Fibroblast of skin of abdomen (primary cell): ENCODE data around the gene RRP36. TPM values are rescaled to one million over a fixed set of nuclear protein-coding genes. Genes with fewer than 3 reads are reported as not detected.
A peak's percentile ranks its signal among the peaks of the same experiment; 100 is the strongest.
"Not testable (repeated sequence)": the region's sequence is repeated elsewhere in the genome, so short reads cannot be mapped to it uniquely, and the experiment has no call there.

ENCODE experiments used
- DNase-seq: peaks from one replicate; pipeline ENCODE4 v3.0.0-alpha.2; 2013
- polyA plus RNA-seq, 2 experiments: library from polyadenylated mRNA; unstranded; fragments of 120-200 nt; gene quantifications; one replicate each; pipeline ENCODE4 v1.2.1, GENCODE V29; 2013; ENCODE audit not compliant: insufficient read length in 2 of 2

The RRP36 gene, protein sequence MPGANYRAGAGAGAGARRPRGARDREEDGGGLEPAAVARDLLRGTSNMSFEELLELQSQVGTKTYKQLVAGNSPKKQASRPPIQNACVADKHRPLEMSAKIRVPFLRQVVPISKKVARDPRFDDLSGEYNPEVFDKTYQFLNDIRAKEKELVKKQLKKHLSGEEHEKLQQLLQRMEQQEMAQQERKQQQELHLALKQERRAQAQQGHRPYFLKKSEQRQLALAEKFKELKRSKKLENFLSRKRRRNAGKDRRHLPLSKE
- polyA plus RNA-seq (2013, experiment 1 of 2; ENCODE audit: insufficient read length), result 62.9 TPM
- polyA plus RNA-seq (2013, experiment 2 of 2; ENCODE audit: insufficient read length), result 62.7 TPM

DNA sequence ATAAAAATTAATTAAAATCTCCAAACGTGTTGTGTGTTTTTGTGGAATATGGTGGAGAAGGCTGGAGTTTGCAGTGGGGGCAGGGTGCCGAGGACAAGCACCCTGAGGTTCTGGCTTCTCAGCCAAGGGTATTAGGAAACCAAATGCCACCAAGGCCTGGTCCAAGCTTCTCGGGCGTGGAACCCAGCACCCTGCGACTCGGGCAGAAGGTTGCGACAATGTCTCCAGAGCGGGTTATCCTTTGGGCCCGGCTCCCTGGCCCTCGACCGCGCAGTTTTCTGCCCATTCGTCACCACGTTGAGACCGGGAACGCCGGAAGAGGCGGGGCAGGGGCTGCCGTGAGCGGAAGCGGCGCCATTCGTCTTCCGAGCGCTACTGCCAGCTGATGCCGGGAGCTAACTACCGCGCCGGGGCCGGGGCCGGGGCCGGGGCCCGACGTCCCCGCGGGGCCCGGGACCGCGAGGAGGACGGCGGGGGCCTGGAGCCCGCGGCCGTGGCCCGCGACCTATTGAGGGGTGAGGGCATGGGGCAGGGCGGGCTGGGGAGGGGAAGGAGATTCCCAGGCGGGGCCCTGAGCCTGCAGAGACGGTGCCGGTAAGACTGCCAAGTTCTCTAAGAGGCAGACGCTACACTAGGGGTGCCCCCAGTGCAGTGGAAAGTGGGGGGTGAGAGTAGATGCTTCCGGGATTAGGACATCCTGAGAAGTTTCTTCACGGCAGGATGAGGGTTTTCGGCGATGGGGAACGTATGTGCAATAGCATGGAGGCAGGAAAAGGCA, at the start of gene RRP36:
TSS of gene RRP36 (plus strand) at position 354 of the 778 bp plus-strand sequence. CDS start at position 386, 32 bp downstream.
- peak; percentile 71 for DNase-seq

DNA sequence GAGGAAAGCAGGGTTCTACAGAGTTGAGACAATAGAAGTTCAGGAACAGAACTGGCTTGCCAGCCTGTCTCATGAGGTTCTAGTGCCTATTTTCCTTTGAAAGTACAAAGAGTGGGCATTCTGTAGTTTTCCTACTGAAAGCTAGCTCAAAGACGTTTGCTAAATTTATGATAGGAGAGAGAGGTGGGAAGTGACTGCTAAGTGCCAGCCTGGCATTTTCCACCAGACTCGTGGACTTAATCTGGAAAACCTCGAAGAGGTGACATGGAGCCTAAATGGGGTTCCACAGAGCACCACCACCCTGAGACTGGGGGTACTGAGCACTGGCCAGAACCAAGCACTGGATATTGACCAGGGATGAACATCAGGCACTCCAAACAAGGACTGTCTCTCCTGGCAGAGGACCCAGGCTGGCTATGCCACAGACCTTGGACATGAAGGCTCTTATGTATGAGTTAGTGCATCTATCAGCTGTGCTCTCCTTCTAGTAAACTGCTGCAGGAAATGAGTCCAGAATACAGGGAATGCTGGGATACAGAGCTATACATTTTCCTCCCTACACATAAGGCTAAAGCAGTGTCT, 49.6 kb upstream of the RRP36 start:
- DNase-seq, result no peak

DNA sequence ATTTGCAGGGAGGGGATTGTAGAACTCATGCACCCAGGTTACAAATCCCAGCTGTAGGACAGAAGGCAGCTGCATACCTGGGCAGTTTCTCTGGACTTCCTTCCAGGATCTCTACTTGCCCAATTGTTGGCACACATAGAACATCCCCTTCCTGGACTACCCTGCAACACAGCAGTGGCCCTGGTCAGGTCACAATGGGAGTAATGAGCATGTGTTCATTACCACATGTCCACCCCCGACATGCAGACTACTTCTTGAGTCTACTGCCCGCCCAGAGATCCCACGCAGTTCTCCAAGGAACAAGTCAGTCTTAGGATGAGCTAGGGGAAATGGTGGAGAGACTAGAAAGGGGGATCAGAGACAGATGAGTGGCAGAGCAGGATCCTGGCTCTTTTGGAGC, 47.5 kb upstream of the RRP36 start:
- DNase-seq, result no peak

DNA sequence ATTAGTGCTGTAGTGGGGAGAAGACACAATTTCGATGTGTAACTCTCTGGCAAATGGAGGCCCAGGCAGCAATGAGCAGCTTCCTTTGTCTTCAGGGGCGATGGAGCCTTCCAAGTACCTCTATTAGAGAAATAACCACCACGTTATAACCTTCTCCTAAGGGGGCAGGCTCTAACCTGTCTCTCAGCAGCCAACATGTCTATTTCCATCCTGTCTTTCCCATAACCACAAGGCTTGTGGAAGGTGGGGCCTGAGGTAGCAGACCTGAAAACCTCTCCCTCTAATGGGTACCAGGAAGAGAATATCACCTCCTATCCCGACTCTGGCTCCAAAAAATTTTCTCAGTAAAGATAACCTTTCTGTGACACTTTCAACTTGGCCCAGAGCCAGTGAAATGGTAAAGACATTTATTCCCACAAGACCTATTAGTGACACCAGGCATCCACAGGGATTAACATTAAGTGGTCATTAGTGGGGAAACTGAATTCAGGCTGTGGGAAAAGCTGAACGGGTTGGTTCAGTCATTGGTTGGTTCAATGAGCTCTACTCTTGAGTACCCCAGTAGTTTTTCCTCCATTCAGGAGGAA, 46.4 kb upstream of the RRP36 start:
- no peak for DNase-seq

DNA sequence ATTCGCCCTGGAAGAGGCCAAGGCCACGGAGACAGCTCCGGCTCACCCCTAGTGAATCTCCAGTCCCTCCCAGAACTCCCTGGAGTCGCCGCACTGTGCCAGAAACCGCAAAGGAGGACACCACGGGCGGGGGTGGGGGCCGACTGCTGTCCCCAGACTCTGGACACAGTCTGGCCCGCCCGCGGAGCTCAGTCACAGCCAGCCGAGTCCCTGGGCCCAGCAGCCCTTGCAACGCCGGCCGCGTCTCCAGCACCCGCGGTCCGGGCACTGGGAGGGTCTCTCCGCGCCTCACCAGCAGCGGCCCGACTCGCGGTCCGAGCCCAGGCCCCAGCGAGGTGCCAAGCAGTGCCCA, 43.0 kb upstream of the RRP36 start:
- DNase-seq, result no peak

DNA sequence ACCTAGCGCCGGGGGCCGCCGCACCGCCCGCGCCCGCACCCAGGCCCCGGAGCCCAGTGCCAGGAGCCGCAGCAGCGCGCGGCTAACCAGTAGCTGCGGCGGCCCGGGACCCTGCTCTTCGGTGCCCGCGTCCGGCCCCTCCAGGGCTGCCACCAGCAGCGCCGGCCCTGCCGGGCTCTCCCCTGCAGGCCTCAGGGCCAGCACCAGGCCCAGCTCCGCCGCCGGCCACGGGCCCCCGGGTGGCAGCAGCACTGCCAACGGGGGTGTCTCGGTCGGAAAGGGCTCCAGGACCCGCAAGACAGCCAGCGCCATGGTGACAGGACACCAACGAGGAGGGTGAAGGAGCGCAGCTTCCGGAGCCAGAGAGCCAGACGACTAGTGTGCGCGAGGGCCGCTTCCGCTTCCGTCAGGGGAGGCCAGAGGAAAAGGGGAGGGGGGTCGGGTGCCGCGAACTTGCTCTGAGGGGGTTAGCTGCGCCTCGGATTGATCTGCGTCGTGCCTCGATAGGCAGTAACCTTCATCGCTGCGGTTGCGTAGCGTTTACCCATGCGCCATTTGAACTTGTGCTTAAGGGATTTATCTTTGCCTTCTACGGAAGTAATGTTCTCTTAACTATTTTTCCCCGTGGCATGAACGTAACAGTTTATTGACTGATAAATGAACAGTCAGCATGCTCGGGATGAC, 42.4 kb upstream of the RRP36 start, which contains the start of gene PEX6:
TSS of gene PEX6 (minus strand) at position 343 of the 684 bp plus-strand sequence. CDS start at position 312, 31 bp downstream.
- DNase-seq, result peak; percentile 87

DNA sequence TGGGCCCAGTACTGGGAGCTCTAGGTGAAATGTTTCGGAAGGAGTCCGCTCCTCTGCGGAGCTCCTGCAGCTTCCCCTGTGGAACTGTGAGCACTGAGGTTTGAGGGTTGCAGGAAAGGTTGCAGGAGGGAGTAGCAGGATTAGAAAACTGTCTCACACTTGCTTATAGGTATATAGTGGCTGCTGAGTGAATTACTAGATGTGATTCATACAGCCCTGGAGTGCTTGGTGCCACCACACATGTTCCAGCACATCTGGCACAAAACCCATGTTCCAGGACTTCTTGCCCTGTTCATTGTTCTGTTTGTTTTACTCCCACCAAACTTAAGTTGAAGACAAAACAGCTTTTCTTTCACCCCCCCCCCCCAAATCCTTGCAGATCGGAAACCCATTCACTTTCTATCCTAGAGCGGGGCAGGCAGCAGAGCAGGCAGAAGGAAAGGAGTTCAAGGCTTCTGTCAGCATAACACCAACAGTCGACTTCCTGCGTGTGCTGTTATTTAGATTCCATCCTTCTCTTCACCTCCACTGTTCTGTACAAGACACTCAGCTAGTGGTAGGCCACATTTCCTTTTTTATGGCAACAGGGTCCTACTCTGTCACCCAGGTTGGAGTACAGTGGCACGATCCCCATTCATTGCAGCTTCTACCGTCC, 41.8 kb upstream of the RRP36 start:
- DNase-seq, result peak; percentile 22

DNA sequence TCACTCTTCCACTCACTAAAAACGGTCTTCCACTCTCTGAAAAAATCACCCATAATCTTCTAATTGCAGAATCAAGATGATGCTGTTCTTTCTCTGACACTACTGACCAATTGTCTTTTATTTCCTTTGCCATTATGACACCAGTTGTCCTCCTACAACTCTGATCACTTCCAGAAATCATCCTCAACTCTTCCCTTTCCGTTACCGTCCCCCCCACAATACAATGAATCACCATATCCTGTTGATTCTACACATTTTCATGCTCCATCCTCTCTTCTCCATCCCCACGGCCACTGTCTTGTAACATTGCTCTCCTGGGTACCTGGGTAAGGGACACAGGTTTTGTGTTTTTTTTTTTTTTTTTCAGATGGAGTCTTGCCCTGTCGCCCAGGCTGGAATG, 39.6 kb upstream of the RRP36 start:
- no peak for DNase-seq

DNA sequence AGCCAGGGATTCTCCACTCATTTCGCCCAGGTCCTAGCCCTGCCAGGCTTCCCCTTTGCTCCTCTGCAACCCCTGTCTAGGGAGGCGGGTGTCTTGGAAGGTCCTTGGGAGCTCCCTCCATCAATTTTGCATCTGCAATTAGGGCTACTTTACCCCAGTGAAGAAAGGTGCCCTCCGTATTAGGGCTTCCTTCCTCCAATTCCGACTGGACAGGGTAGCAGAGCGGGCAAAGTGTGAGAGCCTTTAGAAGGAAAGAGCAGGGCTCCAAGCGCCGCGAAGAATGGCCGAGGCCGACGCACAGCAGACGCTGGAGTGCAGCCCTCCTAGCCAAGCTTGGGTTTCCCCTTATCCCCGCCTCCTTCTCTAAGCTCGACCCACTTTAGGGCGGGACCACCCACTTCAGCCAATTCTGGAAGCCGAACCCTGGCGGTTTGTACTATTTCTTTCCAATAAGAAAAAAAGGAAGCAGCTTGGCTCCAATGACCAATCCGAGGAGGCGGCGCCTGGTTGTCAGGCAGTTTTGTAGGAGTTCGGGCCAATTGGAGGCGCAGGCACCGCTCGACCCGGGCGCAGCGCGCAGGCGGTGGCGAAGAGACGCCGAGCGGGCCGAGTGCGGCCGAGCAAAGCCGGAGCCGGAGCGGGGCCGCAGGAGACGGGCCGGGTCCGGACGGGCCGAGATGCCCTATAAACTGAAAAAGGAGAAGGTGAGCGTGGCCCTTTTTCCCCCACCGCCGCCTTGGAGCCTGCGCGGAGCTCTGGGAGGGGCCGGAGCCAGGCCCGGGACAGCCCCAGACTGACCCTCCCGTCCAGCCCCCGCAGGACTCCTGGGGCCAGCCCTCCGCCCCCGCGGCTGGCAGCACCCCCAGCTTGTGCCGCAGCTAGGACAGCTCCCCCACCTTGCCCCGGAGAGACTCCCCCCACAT, 37.2 kb upstream of the RRP36 start, which contains the start of gene PPP2R5D:
TSS of gene PPP2R5D (plus strand) at position 570 of the 923 bp plus-strand sequence. CDS start at position 678, 108 bp downstream.
- peak; percentile 99 for DNase-seq

DNA sequence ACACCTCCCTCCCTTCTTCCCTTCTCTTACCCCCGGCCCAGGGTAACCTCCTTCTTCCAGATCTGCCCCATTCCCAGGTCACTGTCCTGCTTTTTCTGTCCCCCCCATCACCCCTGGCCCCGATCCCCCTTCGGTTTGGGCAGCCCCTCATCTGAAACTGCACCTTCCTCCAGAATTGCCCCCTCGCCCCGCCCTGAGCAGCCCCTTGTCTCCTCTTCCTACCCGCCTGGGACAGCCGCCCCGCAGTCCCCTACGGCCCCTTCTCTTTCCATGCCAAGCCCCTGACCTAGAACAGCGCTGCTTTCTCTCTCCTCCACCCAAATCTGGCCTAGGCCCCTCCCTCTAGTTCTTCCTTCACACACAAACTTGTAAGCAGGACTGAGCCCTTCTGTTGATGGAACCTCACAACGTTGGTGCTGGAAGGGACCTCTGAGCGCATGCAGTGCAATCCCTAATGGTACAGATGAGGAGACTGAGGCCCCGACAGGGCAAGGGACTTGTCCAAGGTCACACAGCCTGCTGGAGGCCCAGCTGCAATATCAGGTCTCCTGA, 36.4 kb upstream of the RRP36 start:
- no peak for DNase-seq

DNA sequence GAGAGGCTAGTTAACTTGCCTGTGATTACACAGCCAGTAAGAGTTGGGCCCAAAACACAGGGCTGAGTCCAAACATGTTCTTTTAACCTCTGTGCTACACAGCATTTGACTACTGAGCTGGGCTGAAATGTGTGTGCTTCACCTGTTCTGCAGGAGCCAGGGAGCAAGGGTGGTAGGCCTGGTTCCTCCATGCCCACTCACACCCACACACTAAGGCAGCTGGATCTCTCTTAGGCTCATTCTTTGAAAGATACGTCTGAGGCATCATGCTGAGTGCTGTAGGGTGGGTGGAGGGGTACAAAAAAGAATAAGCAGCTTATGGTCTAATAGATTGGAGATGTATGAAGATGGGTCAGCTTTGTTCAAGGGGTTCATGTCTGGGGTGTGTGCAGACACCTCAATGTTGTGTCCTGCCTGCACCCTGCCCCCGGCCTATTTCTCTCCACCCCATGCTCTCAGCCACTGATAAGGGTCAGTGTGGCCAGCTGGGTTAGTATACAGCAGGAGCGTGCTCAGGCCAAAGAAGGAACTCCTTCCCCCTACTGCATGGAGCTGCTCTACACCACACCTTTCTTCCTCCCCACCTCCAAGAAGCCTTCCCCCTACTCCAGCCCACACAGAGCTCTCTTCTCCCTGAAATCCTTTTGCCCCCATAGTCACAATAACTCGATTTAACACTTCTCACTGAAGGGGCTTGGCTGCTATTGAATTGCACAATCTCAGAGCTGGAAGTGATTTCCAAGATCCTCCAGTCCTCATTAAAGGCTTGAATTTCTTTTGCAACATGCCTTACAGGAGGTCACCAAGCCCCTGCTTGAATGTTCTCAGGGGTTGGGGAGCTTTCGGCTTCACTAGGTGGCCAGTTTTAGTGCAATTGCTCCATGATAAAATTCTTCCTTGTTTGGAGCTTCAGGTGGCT, 33.6 kb upstream of the RRP36 start:
- DNase-seq, result no peak

DNA sequence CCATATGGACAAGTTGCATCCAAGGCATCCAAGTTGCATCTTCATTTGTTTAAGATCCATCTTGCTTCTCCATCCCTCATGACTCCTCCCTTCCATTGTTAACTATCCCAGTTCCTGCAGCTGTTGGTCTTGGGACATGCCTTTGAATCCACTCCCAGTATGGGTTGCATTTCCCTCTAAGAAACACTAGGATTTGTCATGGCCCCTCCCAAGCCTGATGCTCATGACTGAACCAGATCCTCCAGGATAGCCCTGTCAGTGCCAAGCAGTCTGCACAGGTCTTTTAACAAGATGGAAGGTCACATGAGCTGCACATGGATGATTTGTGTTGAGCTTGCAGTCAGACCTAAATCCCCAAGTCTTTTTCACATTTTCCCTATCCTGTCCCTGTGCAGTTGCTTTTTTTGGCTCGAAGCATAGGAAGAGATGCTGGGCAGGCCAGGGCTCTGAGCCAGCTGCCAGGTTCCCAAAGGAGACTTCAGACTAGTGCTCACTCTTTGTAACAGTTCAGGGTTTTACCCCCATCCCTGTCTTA, 32.9 kb upstream of the RRP36 start:
- no peak for DNase-seq

DNA sequence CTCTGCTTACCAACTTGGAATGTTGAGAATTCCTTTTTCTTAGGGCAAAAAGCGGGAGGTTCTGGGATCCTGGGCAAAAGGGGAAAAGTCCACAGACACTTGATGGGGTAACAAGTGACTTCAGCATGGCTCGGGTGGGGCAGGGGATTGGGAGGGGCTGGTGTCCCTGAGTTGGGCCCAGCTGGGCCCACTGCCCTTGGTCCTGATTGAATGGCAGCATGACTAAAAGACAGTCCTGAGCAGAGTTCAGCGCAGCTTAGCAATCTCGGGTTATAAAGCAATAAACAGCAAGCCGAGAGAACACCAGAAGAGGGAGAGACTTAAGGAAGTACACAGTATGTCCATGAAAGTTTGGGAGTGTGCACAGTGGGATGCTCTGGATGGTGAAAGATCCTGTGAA, 31.5 kb upstream of the RRP36 start:
- no peak for DNase-seq

DNA sequence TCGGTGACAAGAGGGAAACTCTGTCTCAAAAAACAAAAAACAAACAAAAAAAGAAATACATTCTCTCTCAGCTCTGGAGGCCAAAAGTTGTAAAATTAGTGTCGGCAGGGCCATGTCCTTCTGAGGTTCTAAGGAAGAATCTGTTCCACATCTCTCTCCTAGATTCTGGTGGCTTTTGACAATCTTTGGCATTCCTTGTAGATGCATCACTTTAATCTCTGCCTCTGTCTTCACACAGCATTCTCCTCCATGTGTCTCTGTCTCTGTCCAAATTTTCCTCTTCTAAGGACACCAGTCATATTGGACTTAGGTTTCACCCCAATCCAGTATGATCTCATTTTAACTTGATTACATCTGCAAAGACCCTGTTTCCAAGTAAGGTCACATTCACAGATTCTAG, 28.0 kb upstream of the RRP36 start:
- DNase-seq, result no peak

DNA sequence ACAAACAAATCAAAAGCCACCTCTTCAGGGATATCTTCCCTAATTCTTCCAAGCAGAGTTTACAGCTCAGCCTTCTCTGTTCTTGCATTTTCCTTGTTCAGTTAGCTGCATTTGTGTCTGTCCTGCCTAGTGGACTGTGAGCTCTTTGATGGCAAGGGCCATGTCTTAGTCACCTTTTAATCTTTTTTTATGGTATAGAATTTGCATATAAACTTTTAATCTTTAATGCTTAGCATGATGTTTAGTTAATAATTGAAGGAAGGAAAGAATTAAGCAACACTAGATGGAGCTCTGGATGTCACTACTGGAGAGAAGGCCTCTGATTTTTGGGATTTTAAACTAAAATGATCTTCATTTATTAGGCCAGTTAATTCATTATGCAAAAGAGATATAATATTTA, 24.9 kb upstream of the RRP36 start:
- DNase-seq, result no peak

DNA sequence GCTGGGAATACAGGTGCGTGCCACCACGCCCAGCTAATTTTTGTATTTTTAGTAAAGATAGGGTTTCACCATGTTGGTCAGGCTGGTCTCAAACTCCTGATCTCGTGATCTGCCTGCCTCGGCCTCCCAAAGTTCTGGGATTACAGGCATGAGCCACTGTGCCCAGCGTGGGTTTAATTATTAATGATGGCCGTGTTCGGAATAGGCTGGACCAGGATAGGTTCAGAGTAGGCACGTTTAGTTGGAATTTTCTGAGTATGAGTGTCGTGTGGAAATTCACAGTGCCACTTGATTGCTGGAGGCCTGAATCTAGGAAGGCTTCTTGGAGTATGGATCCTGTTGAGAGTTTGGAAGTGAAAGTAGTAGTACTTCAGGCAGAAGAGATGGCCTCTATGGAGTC, 23.2 kb upstream of the RRP36 start:
- DNase-seq, result not testable (repeated sequence)

DNA sequence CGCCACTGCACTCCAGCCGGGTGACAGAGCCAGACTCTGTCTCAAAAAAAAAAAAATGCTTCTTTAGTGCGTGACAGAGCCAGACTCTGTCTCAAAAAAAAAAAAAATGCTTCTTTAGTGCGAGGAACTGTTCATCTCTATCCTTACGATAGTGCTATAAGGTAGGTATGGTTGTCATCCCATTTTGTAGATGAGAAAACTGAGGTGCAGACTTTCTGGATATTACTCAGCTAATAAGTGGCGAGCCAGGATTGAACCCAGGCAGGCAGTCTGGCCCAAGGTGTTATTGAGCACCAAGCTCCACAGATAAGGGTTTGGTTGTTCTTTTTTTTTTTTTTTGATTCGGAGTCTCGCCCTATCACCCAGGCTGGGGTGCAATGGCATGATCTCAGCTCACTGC, 19.6 kb upstream of the RRP36 start:
- no peak for DNase-seq

DNA sequence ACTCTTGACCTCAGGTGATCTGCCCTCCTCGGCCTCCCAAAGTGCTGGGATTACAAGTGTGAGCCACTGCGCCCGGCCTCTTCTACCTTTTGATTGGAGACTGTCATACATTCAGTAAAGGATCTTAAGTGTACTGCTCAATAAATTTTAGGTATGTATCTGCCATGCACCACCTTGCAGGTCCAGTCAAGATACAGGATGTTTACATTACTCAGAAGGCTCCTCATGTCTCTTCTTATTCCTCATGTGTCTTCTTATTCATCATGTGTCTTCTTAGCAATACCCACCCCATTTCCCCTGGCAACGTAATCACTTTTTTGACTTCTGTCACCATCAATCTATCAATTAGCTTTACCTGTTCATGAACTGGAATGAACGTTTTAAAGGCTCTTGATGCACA, 15.6 kb upstream of the RRP36 start:
- DNase-seq, result no peak

DNA sequence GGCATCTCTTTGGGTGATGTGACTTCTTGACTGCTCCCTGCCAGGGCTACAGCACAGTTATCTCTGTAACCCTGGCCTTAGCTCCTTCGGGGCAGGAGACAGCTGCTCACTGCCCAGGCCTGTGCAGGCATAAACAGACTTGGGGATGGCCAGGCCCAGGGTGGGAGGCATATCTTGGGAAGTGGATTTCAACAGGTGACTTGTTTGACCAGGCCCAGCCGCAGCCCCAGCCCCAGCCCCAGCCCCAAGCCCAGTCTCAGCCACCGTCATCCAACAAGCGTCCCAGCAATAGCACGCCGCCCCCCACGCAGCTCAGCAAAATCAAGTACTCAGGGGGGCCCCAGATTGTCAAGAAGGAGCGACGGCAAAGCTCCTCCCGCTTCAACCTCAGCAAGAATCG, 15.2 kb upstream of the RRP36 start:
- DNase-seq, result no peak
